Right lobe of liver (tissue), 4 donors: ENCODE measurements around the gene SNRNP40.

Experiments used
- POLR2A ChIP-seq: fragments of 450-650 bp; IDR thresholded peaks from one replicate; pipeline ENCODE4 v1.6.1; 2017; ENCODE audit warnings: antibody characterized with exemption, mild to moderate bottlenecking
- TF ChIP-seq, protein P1 (sequence below), 4 donors: fragments of 200-600 bp in 3 of 4; fragments of 450-650 bp in 1 of 4; IDR thresholded peaks; one replicate each; pipeline versions ENCODE4 v1.5.1 to v1.8.0; 2016 to 2022; ENCODE audit warnings: antibody characterized with exemption in 4 of 4, mild to moderate bottlenecking in 2 of 4
- donor health status: DM: no; HTN: no; CAD: no.
- donor health status: DM: no; HTN: no; CAD: no.
- donor health status: DM: no; HTN: yes; CAD: no.

GRCh38 chr1:31315902-31316301 lies 19.3 kb upstream of the SNRNP40 start:
- TF ChIP-seq, protein P1, sequence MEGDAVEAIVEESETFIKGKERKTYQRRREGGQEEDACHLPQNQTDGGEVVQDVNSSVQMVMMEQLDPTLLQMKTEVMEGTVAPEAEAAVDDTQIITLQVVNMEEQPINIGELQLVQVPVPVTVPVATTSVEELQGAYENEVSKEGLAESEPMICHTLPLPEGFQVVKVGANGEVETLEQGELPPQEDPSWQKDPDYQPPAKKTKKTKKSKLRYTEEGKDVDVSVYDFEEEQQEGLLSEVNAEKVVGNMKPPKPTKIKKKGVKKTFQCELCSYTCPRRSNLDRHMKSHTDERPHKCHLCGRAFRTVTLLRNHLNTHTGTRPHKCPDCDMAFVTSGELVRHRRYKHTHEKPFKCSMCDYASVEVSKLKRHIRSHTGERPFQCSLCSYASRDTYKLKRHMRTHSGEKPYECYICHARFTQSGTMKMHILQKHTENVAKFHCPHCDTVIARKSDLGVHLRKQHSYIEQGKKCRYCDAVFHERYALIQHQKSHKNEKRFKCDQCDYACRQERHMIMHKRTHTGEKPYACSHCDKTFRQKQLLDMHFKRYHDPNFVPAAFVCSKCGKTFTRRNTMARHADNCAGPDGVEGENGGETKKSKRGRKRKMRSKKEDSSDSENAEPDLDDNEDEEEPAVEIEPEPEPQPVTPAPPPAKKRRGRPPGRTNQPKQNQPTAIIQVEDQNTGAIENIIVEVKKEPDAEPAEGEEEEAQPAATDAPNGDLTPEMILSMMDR (IDR thresholded peaks at IDR 0.05): no peak
- TF ChIP-seq POLR2A: no peak
